Islet precursor cell (in vitro differentiated cells): ENCODE data around the gene TNFRSF17.
"Not testable (repeated sequence)": the region's sequence is repeated elsewhere in the genome, so short reads cannot be mapped to it uniquely, and the experiment has no call there.

Experiments
- DNase-seq: peaks from one replicate; pipeline ENCODE4 v3.0.0-alpha.2; 2018

The TNFRSF17 gene

GRCh38 chr16:11964761-11965551 is at the start of gene TNFRSF17:
TNFRSF17 (plus strand) TSS chr16:11965210; CDS start chr16:11965325, 115 bp downstream.
- no peak for DNase-seq

- peak; percentile 99 for DNase-seq
Measured at GRCh38 chr16:11915644-11916523, 49.1 kb upstream of the TNFRSF17 start, which contains the start of gene GSPT1. GSPT1 (minus strand) TSS chr16:11915956; CDS start chr16:11915720, 236 bp downstream.

DNA sequence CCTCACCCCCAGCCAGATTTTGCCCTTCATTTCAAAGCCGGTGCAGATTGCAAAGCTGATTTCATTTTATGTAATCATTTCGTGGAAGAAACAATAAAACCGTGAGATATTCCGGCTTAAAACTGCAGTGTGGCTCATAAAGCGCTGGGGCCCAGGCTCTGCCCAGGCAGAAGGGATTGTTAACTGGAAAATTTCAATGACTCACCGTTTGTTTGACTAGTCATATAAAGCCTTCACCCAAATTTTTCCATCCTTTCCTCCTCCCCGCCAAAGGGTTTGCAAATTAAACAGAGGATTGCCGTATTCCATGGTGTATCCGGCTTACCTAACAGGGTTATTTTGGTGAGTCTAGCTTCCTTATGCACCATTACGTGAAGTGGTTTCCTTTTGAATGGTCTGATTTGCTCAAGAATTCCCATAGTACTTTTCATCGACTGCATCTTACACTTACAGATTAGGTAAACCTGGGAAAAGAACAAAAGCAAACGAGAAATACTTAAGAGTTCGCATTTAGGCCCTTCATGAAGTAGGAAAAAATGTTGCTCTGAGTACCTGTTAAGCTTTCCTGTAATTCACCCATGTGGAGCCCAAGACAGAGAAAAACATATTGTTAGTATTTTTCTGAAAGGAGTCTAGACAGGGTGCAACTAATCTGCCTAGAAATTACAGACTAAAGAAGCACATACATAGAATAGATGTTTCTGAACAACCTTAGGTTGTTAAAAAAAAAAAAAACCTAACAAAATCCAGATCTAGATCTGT is 48.3 kb upstream of the TNFRSF17 start:
- DNase-seq, result peak; percentile 53

DNA sequence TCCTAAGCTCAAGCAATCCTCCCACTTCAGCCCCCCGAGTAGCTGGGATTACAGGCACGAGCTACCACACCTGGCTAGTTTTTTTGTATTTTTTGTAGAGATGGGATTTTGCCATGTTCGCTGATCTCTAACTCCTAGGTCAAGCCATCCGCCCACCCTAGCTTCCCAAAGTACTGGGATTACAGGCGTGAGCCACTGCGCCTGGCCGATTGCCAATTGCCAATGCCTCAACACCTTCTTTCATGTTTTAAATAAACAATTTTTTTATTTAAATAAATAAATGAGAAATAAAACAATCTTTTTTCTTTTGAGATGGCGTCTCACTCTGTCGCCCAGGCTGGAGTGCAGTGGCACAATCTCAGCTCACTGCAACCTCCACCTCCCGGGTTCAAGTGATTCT is 41.0 kb upstream of the TNFRSF17 start:
- DNase-seq, result not testable (repeated sequence)

DNA sequence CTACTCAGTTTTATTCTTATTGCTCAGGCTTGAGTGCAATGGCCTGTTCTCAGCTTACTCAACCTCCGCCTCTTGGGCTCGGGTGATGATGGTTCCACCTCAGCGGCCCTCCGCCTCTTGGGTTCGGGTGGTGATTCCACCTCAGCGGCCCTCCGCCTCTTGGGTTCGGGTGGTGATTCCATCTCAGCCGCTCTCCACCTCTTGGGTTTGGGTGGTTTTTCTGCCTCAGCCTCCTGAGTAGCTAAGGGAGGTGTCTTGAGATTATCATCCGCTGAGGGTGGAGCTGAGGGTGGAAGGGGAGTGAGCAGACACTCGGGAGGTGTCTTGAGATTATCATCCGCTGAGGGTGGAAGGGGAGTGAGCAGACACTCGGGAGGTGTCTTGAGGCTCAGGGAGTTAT is 37.7 kb upstream of the TNFRSF17 start:
- DNase-seq, result not testable (repeated sequence)

- not testable (repeated sequence) for DNase-seq
Measured at GRCh38 chr16:11941945-11942344, 23.1 kb upstream of the TNFRSF17 start, which contains the start of gene NPIPB2. NPIPB2 (minus strand) TSS chr16:11942045; CDS start chr16:11942045, 0 bp downstream.

DNA sequence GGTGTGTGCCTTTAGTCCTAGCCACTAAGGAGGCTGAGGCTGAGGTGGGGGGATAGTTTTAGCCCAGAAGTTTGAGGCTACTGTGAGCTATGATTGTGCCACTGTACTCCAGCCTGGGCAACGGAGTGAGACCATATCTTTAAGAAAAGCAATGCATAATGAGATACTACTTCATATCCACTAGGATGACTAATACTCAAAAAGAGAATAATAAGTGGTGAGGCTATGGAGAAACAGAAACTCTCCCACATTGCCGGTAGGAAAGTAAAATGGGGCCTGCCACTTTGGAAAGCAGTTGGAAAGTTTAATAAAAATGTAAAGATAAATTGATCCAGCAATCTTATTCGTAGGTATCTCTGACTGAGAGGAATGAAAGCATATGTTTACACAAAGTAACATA is 18.6 kb upstream of the TNFRSF17 start:
- no peak for DNase-seq

GRCh38 chr16:11948819-11949218 is 16.2 kb upstream of the TNFRSF17 start:
- DNase-seq, result no peak

DNA sequence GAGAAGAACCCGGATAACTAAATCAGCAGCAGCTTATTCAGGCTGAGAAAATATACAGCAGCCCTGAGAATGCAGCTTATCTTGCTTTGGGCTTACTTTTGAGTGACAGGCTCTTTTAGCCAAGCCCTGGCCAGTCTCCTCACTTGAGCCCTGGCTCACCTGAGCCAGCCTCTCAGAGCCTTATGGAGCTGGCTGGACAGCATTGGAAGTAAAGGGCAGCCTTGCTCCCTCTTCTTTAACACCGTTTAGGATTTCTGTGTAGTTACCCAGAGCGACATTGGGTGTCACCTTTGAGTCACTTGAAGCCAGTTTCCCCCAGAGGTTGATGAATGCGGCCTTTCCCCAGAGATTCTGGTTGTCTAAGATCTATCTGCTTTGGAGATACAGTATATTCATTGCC is 15.5 kb upstream of the TNFRSF17 start:
- DNase-seq, result peak; percentile 75

DNA sequence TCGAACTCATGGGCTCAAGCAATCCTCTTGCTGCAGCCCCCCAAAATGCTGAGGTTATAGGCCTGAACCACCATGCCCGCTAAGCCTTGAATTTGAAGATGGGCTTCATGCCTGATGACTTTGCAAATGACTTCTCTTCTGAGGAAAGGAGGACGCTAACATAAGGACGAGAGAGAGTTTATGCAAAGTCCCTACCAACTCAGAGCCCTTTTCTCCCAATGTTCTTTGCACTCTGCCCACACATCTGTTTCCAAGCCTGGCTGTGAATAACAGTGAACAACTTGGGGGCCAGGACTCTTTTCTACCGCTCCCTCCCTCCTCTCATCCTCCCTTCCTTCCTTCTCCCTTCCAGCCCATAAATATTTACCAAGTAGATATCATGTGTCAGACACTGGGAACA is 14.6 kb upstream of the TNFRSF17 start:
- no peak for DNase-seq

DNA sequence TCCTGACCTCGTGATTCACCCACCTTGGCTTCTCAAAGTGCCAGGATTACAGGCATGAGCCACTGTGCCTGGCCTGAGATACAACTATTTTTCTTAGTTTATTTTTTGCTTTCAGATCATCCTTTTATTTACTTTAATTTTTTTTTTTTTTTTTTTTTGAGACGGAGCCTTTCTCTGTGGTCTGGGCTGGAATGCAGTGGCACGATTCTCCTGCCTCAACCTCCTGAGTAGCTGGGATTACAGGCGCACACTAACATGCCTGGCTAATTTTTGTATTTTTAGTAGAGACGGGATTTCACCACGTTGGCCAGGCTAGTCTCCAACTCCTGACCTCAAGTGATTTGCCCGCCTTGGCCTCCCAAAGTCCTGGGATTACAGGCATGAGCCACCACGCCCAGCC is 11.4 kb upstream of the TNFRSF17 start:
- not testable (repeated sequence) for DNase-seq

DNA sequence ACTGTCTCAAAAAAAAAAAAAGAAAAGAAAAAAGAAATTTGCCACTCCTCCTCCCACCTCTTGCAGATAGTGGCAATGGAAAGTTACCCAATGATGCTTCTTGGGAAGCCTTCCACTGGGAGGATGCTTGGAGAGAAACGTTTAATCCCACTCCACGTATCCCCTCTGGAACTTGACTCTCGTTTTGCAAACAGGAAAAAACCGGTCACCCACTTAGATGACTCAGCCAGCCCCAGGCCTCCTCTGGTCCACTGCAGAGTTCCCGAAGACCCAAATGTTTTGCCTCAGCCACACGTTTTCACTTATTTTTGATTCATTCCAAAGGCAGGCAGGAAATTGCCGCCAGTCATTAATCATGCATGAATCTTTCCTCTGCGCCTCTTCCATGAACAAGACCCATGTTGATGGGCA is 9.3 kb upstream of the TNFRSF17 start:
- DNase-seq, result peak; percentile 90

GRCh38 chr16:11956558-11956957 is 8.5 kb upstream of the TNFRSF17 start:
- DNase-seq, result no peak

DNA sequence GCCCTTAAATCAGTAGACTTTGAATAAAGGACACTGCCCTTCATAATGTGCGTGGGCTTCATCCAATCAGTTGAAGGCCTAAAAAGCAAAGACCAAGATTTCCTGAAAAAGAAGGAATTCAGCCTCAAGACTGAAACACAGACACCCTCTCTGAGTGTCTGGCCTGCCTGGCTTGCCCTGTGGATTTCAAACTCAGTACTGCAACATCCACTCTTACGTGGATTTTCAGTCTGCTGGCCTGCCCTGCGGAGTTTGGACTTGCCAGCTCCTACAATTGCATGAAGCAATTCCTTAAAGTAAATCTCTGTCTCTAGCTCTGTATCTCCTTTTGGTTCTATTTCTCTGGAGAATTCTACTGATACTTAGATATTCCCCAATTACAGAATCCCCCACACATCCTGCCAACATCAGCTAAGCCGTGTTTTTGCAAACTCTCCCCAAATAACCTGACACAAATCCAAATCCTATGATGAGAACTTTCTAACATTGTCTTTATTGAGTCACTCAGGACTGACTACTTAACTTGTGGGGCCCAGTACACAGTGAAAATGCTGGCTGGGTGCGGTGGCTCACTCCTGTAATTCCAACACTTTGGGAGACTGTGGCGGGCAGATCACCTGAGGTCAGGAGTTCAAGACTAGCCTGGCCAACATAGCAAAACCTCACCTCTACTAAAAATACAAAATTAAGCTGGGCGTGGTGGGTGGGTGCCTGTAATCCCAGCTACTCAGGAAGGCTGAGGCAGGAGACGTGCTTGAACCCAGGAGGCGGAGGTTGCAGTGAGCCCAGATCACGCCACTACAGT is 7.2 kb upstream of the TNFRSF17 start:
- no peak for DNase-seq

GRCh38 chr16:11962457-11962856 is 2.6 kb upstream of the TNFRSF17 start:
- not testable (repeated sequence) for DNase-seq

DNA sequence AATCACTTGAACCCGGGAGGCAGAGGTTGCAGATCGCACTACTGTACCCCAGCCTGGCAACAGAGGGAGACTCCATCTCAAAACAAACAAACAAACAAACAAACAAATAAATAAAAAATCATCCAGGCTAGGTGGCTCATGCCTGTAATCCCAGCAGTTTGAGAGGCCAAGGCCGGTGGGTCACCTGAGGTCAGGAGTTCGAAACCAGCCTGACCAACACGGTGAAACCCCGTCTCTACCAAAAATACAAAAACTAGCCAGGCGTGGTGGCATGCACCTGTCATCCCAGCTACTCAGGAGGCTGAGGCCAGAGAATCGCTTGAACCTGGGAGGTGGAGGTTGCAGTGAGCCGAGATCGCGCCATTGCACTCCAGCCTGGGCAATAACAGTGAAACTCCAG is 2.0 kb upstream of the TNFRSF17 start:
- not testable (repeated sequence) for DNase-seq

- no peak for DNase-seq
Measured at GRCh38 chr16:11963706-11964105, 1.3 kb upstream of the TNFRSF17 start.

- DNase-seq, result no peak
Measured at GRCh38 chr16:11966173-11966572, 1.2 kb downstream of the TNFRSF17 start.

DNA sequence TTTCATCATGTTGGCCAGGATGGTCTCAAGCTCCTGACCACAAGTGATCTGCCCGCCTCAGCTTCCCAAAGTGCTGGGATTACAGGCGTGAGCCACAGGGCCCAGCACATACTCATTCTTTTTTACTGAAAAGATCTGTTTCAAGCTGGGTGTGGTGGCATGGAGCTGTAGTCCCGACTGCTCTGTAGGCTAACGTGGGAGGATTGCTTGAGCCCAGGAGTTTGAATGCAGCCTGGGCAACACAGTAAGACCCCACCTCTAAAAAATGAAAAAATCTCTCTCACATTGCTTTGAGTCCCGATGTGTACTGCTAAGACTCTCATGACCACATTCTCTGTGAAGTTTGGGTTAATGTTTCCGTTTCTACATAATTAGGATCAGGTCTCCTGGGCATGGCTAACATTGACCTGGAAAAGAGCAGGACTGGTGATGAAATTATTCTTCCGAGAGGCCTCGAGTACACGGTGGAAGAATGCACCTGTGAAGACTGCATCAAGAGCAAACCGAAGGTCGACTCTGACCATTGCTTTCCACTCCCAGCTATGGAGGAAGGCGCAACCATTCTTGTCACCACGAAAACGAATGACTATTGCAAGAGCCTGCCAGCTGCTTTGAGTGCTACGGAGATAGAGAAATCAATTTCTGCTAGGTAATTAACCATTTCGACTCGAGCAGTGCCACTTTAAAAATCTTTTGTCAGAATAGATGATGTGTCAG is 2.3 kb downstream of the TNFRSF17 start:
- DNase-seq, result no peak

- DNase-seq, result no peak
Measured at GRCh38 chr16:11968577-11968976, 3.6 kb downstream of the TNFRSF17 start.

- not testable (repeated sequence) for DNase-seq
Measured at GRCh38 chr16:11970292-11970691, 5.3 kb downstream of the TNFRSF17 start.
